ENCODE results near the gene EIF3K.
A peak's percentile ranks its signal among the peaks of the same experiment; 100 is the strongest.
"Not testable (repeated sequence)": the region's sequence is repeated elsewhere in the genome, so short reads cannot be mapped to it uniquely, and the experiment has no call there.

The EIF3K gene

GRCh38 chr19:38619361-38620174, 580 bp downstream of the EIF3K start:
- DNase-seq = no peak

DNA sequence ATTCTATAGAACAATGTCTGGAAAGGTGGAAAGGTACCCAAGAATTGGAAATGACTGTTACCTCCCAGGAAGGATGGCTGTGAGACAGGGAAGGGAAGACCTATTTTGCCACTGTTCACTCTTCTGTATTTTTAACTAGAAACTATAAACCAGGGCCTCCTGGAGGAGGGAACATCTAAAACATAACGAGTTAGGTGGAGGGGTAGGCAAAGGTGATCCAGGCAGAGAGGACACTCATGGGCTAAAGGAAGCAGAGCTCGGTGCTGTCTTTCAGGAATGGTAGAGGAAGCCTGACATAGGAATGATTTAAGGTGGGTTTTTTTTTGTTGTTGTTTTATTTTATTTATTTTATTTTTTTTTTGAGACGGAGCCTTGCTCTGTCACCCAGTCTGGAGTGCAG, 5.8 kb downstream of the EIF3K start:
- DNase-seq = no peak

GRCh38 chr19:38626401-38626800, 7.4 kb downstream of the EIF3K start:
- DNase-seq = no peak

GRCh38 chr19:38629568-38629967, 10.6 kb downstream of the EIF3K start:
- no peak for DNase-seq

GRCh38 chr19:38631301-38631700, 12.3 kb downstream of the EIF3K start:
- not testable (repeated sequence) for DNase-seq

DNA sequence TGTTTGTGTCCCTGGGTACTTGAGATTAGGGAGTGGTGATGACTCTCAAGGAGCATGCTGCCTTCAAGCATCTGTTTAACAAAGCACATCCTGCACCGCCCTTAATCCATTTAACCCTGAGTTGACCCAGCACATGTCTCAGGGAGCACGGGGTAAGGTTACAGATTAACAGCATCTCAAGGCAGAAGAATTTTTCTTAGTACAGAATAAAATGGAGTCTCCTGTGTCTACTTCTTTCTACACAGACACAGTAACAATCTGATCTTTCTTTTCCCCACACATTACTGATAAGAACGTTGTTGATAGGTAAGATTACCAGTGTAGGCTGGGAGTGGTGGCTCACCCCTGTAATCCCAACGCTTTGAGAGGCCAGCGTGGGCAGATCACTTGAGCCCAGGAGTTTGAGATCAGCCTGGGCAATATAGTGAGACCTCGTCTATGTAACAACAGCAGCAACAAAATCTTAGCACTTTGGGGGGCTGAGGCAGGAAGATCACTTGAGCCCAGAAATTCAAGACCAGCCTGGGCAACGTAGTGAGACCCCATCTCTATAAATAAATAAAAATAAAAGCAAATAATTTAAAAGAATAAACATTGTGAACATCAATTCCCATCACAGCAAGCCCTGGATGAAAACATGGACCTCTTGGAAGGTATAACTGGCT, 13.0 kb downstream of the EIF3K start:
- not testable (repeated sequence) for DNase-seq

- no peak for DNase-seq
These were observed 13.7 kb downstream of the EIF3K start for GRCh38 chr19:38632476-38633213.

- peak; percentile 31 to 61 for DNase-seq
These were observed 15.9 kb downstream of the EIF3K start for GRCh38 chr19:38634757-38635482.

DNA sequence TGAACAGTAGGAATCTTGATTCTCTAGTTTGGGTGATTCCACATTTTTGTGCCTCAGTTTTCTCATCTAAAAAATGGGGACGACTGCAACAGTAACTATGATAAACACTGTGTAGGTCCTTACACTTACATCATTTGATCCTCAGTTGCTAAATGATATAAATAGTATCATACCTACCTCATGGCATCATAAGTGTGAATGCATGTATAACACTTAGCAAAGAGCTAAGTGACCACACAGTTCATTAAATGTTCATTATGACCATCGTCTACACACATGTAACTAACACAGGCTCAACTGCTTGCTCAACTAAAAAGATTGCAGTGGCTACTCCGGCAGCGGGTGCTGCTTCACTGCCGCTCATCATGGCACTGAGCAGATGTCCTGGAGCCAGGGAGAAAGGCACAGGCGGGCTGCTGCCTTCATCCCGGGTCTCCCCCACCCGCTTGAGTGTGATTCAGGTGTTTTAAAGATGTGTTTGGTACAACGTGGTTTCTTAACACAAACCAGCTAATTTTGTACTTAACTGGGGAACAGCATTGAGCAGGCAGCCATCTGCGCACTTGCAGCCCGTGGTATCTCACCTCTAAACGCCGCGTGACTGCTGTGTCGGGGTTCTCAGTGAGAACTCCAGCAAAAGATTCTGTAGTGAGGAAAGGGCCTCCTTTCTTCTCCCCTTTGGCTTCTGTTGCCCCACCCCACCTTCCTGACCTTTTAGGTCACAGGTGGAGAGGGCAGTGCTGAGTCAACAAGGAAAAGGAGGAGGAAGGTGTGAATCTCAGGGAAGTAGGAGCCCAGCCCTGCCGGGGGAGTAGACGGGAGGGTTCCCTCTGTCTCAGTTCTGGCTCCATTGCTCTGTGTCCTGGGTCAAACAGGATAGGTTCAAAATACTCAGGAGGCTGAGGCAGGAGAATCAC, 16.8 kb downstream of the EIF3K start:
- DNase-seq = no peak

DNA sequence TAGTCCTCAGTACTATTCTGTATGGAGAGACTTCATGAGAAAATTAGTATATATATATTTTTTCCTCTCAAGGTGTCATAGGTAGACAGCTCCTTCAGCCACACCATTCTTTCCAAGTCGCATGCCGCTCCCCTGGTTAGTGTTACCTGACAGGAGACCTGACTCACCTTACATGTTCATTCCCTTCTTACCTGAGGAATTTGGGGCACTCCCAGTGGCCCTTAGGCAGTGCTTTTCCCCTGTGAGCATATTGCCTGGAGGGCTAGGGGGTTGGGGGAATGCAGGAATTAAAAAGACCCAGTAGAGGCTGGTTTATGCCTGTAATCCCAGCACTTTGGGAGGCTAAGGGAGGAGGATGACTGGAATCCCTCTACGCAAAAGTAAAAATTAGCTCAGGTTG, 19.5 kb downstream of the EIF3K start:
- no peak for DNase-seq

- no peak for DNase-seq
These were observed 20.7 kb downstream of the EIF3K start for GRCh38 chr19:38639679-38640078.

DNA sequence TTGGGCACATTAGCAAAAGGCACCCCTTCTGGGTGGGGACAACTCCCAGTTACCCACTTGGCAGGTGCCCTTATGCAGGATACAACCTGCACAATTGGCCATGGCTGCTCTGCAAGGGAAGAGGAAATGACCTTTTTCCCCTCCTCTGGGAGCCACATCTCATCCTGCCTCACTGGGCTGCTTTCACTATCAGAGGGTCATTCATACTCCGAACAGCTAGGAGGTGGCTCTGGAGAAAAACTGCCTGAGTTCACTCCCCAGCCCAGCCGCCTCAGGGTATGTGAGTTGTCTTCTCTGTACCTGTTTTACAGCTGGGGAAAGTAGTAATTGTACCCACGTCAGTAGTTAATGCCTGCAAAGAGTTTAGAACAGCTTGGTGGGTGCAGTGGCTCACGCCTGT, 21.4 kb downstream of the EIF3K start:
- no peak for DNase-seq

- DNase-seq = no peak
These were observed 23.2 kb downstream of the EIF3K start for GRCh38 chr19:38642176-38642575.

GRCh38 chr19:38644719-38645118, 25.7 kb downstream of the EIF3K start:
- DNase-seq = no peak

GRCh38 chr19:38647368-38647965, 28.5 kb downstream of the EIF3K start, which contains the start of gene ACTN4:
Gene ACTN4, plus strand, starts transcription at chr19:38647649. Its CDS starts 97 bp downstream, at chr19:38647746.
- DNase-seq = peak; percentile 96 to 98

GRCh38 chr19:38647966-38648768, 29.2 kb downstream of the EIF3K start:
- no peak for DNase-seq

GRCh38 chr19:38648769-38649304, 29.8 kb downstream of the EIF3K start:
- no peak for DNase-seq

GRCh38 chr19:38649305-38650171, 30.6 kb downstream of the EIF3K start:
- no peak for DNase-seq

- DNase-seq = no peak
These were observed 31.3 kb downstream of the EIF3K start for GRCh38 chr19:38650172-38650775.

Measured in bone marrow (tissue), 2 donors.